SU-DHL-6 (cell line): ENCODE measurements around the gene RFESD.
A peak's percentile ranks its signal among the peaks of the same experiment; 100 is the strongest.

ENCODE experiments used
- H2AFZ ChIP-seq: fragments of 200-600 bp; sonication (generic); 2 replicates; pipeline ENCODE4 v1.6.1; 2014; ENCODE audit warnings: low read depth, mild to moderate bottlenecking, moderate library complexity, mixed read lengths, antibody characterized with exemption, low read length; ENCODE audit not compliant: severe bottlenecking
- H3F3A ChIP-seq: fragments of 200-600 bp; shearing (Covaris generic); 2 replicates; pipeline ENCODE4 v1.6.0; 2016; ENCODE audit warnings: antibody characterized with exemption, mild to moderate bottlenecking; ENCODE audit not compliant: insufficient read depth
- H3K27ac ChIP-seq: fragments of 200-600 bp; sonication (generic); 2 replicates; pipeline ENCODE4 v1.5.1; 2016; ENCODE audit warnings: low read depth, mild to moderate bottlenecking, low read length, moderate library complexity, mixed read lengths
- H3K27me3 ChIP-seq: fragments of 200-600 bp; sonication (generic), shearing (Covaris generic); 2 replicates; pipeline ENCODE4 v1.6.0; 2014; ENCODE audit warnings: mild to moderate bottlenecking, low read length
- H3K36me3 ChIP-seq: fragments of 200-600 bp; sonication (generic); 2 replicates; pipeline ENCODE4 v1.6.1; 2014; ENCODE audit warnings: mild to moderate bottlenecking, low read length, mixed read lengths
- H3K4me2 ChIP-seq: fragments of 300-600, 200-600 bp; shearing (Covaris generic), sonication (generic); 2 replicates; pipeline ENCODE4 v1.6.0; 2014; ENCODE audit warnings: low read length, low read depth, mild to moderate bottlenecking; ENCODE audit not compliant: poor library complexity, severe bottlenecking
- H3K4me3 ChIP-seq: fragments of 200-600 bp; sonication (generic); 2 replicates; pipeline ENCODE4 v1.5.1; 2014; ENCODE audit warnings: antibody characterized with exemption, low read length, mild to moderate bottlenecking, mixed read lengths; ENCODE audit not compliant: insufficient read depth, poor library complexity, severe bottlenecking
- H3K79me2 ChIP-seq: fragments of 200-600 bp; sonication (generic); 2 replicates; pipeline ENCODE4 v1.6.1; 2014; ENCODE audit warnings: mild to moderate bottlenecking, low read length, moderate library complexity; ENCODE audit not compliant: insufficient read depth
- H3K9ac ChIP-seq: fragments of 200-600 bp; sonication (generic); 2 replicates; pipeline ENCODE4 v1.7.0; 2014; ENCODE audit warnings: mild to moderate bottlenecking, low read length
- H3K9me2 ChIP-seq: fragments of 200-600 bp; sonication (generic); replicated peaks from 2 replicates; pipeline ENCODE4 v1.6.1; 2014; ENCODE audit warnings: low read length; ENCODE audit not compliant: insufficient read depth
- H3K9me3 ChIP-seq: fragments of 200-600 bp; sonication (generic); 2 replicates; pipeline ENCODE4 v1.6.1; 2014; ENCODE audit warnings: low read length, mixed read lengths; ENCODE audit not compliant: insufficient read depth
- H4K20me1 ChIP-seq: fragments of 200-600 bp; sonication (generic); 2 replicates; pipeline ENCODE4 v1.6.1; 2014; ENCODE audit warnings: low read depth, mild to moderate bottlenecking, antibody characterized with exemption, low read length, moderate library complexity, mixed read lengths
- CTCF ChIP-seq: fragments of 200-600 bp; sonication (generic); IDR thresholded peaks from one replicate; pipeline ENCODE4 v1.5.1; 2017; ENCODE audit warnings: antibody characterized with exemption, mild to moderate bottlenecking, low read length, moderate library complexity; ENCODE audit not compliant: insufficient read depth, poor library complexity, severe bottlenecking
- EZH2phosphoT487 ChIP-seq: fragments of 200-600 bp; sonication (generic), shearing (Covaris generic); conservative IDR thresholded peaks from 2 replicates; pipeline ENCODE4 v1.6.1; 2018; ENCODE audit warnings: mild to moderate bottlenecking, antibody characterized with exemption, low read length, moderate library complexity, mixed read lengths

RFESD gene

GRCh38 chr5:95620030-95620869, 26.3 kb upstream of the RFESD start, which contains the start of gene GPR150:
Gene GPR150 (plus strand): TSS chr5:95620087. CDS start chr5:95620276, 189 bp downstream.
- no peaks in the 10 kb centered on the region for H3K27me3 ChIP-seq

GRCh38 chr5:95620870-95621838, 25.4 kb upstream of the RFESD start:
- Histone ChIP-seq H2AFZ (no peak overlapping the region), H3K4me3 (no peak overlapping the region)

More at GRCh38 chr5:95620030-95620869, 26.3 kb upstream of the RFESD start, which contains the start of gene GPR150:
- Histone ChIP-seq H3K9me2 (no peaks in the 10 kb centered on the region), H3K79me2 (no peaks in the 10 kb centered on the region), H3K9me3 (no peaks in the 10 kb centered on the region), H3F3A (no peaks in the 10 kb centered on the region), H3K4me3 (no peak within 1 kb of the TSS), H3K9ac (no peak within 1 kb of the TSS; the same call in 1 of the 2 replicates), H2AFZ (peak within 1 kb of the TSS; percentile 29), H4K20me1 (no peaks in the 10 kb centered on the region), H3K4me2 (peak within 1 kb of the TSS; percentile 40), H3K36me3 (no peaks in the 10 kb centered on the region), H3K27ac (no peak within 1 kb of the TSS)
- TF ChIP-seq EZH2phosphoT487 (no peak), CTCF (no peak)

More at GRCh38 chr5:95620870-95621838, 25.4 kb upstream of the RFESD start:
- TF ChIP-seq CTCF = no peak
- Histone ChIP-seq H3K9me3 (no peaks in the 10 kb centered on the region), H3K9ac (no peak overlapping the region), H3K36me3 (no peaks in the 10 kb centered on the region), H3K4me2 (peak overlapping the region; percentile 20), H3K79me2 (no peaks in the 10 kb centered on the region), H3K9me2 (no peaks in the 10 kb centered on the region), H4K20me1 (no peaks in the 10 kb centered on the region), H3K27ac (no peak overlapping the region), H3K27me3 (no peaks in the 10 kb centered on the region), H3F3A (no peaks in the 10 kb centered on the region)
